ENCODE data around the gene TET1. TPM values are rescaled to one million over a fixed set of nuclear protein-coding genes. Genes with fewer than 3 reads are reported as not detected.
"Not testable (repeated sequence)": the region's sequence is repeated elsewhere in the genome, so short reads cannot be mapped to it uniquely, and the experiment has no call there.

TET1 gene
- total RNA-seq, 1 donor from 2014 or later, result 10.4 TPM

- intact Hi-C loops (cut with DNase I); DNase-seq (ENCODE audit: low spot score); ATAC-seq: not testable (repeated sequence)
These were observed 175.6 kb downstream of the TET1 start for GRCh38 chr10:68735739-68736138.

DNA sequence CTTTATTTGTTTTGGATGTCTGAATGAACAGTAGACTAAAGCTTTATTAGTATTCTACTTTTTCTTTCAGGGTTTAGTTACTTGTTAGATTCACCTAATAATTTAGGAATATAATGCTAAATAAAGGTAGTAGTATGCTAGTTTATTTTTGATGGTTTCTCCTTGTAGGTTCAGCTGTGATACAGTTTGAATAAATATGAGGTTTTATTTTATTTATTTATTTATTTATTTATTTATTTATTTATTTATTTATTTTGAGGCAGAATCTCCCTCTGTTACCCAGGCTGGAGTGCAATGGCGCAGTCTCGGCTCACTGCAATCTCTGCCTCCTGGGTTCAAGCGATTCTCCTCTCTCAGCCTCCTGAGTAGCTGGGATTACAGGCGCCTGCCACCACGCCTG lies 180.5 kb downstream of the TET1 start:
- ATAC-seq; DNase-seq (ENCODE audit: low spot score); intact Hi-C loops (cut with DNase I): not testable (repeated sequence)

GRCh38 chr10:68742397-68742796 lies 182.3 kb downstream of the TET1 start:
- ATAC-seq (no peak), DNase-seq (ENCODE audit: low spot score) (no peak)
- intact Hi-C loops (cut with DNase I), result no loop called here

Other genes starting within 250 kb of the TET1 start
- 140 TPM for gene HNRNPH3, start 228.3 kb upstream of the TET1 start, total RNA-seq
- 4.7 TPM for gene PBLD, start 227.4 kb upstream of the TET1 start, total RNA-seq
- 52.3 TPM for gene RUFY2, start 153.1 kb upstream of the TET1 start, total RNA-seq
- gene DNA2, start 88.4 kb upstream of the TET1 start, total RNA-seq, result 6.7 TPM
- 33.3 TPM for gene SLC25A16, start 32.8 kb upstream of the TET1 start, total RNA-seq
- gene CCAR1, start 160.9 kb downstream of the TET1 start, total RNA-seq, result 55.9 TPM